Fibroblast of the aortic adventitia (primary cell): ENCODE data around the gene PALM3. TPM values are rescaled to one million over a fixed set of nuclear protein-coding genes. Genes with fewer than 3 reads are reported as not detected.

Source experiments
- DNase-seq: peaks from one replicate; pipeline ENCODE4 v3.0.0-alpha.2; 2010; ENCODE audit warnings: low read depth
- H3K4me3 ChIP-seq: 2 replicates; pipeline ENCODE4 v1.5.1; 2011; ENCODE audit warnings: low read depth, mild to moderate bottlenecking, control low read depth, low read length, moderate library complexity
- CTCF ChIP-seq: IDR thresholded peaks from 2 replicates; pipeline ENCODE4 v1.5.1; 2011; ENCODE audit warnings: mild to moderate bottlenecking, low read length, control low read depth, inconsistent platforms; ENCODE audit not compliant: insufficient read depth
- total RNA-seq: library from RNA; depleted of rRNA; stranded (reverse); fragments of >200 nt; gene quantifications from 2 replicates; pipeline ENCODE4 v1.2.3, GENCODE V29; 2012; ENCODE audit warnings: low replicate concordance

Gene PALM3
- total RNA-seq, 1 donor = not detected

GRCh38 chr19:14072535-14073260 lies 10.8 kb upstream of the PALM3 start, which contains the start of gene MISP3:
TSS of gene MISP3 (plus strand) at chr19:14072786. CDS start at chr19:14073310, 524 bp downstream.
- H3K4me3 ChIP-seq = peak within 1 kb of the TSS; percentile 80
- peak; percentile 22 for DNase-seq
- TF ChIP-seq CTCF = peak; percentile 18

GRCh38 chr19:14070268-14071050 lies 8.6 kb upstream of the PALM3 start:
- TF ChIP-seq CTCF = no peak
- no peak overlapping the region for H3K4me3 ChIP-seq
- no peak for DNase-seq

DNA sequence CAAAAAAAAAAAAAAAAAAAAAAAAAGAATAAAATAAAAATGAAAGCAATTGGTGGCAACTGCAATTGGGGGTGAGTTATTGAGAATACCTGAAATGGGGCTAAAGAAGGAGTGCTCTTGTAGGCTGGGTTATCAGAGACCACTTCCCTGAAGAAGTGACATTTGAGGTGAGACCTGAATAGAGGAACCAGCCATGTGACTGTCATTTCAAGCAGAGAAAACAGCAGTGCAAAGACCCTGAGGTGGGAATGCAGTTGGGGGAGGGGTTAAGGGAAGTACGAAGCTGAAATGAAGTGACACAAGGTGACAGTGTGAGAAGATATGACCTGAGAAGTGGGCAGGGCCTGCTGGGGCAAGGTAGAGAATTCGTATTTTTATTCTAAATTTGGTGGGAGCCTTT lies 4.3 kb upstream of the PALM3 start:
- no peak for TF ChIP-seq CTCF
- H3K4me3 ChIP-seq = no peak overlapping the region
- DNase-seq = no peak

DNA sequence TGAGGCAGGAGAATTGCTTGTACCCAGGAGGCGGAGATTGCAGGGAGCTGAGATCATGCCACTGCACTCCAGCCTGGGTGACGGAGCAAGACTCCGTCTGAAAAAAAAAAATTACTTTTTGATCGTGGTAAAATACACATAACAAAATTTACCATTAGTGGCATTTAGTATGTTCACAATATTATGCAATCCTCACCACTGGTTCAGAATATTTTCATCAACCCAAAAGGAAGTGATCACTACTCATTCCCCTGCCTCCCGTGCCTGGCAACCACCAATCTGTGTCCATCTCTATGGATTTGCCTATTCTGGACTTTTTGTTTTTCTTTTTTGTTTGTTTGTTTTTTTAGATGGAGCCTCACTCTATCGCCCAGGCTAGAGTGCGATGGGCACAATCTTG lies 1.2 kb upstream of the PALM3 start:
- DNase-seq = no peak
- TF ChIP-seq CTCF = no peak
- H3K4me3 ChIP-seq = no peak overlapping the region

- no peak for DNase-seq
- no peak for TF ChIP-seq CTCF
- H3K4me3 ChIP-seq = no peak overlapping the region
Observed at GRCh38 chr19:14062558-14062855, 631 bp upstream of the PALM3 start.

DNA sequence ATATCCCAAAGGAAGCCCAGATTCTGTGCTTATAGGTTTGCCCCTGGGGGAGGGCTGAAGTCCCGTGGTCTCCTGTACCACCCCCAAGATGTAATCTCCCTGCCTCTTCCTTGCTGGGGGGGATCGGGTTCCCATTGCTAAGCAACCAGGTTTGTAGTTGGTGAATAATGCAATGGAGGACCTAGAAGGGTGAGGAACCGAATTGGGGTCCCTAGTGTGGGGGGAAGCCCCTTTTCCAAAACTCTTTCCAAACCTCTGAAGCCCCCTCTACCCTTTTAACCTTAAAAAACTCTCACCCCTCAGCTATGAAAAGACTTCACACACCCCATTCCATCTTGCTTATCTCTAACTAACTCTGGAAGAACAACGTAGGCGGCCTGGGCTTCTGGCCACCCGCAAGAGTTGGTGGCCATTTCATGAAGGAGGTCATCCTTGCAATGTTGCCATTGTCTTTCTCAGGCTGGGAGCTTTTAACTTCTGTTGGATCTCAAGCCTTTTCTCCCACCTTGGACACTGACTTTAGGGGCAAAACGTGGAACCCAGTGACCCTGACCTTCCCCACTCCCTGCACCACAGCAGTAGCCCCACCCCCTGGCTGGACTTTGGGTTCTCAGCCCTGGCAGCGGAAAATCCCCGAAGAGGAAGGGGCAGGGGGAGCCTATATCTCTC lies 661 bp downstream of the PALM3 start:
- peak; percentile 31 for DNase-seq
- TF ChIP-seq CTCF = no peak
- no peak overlapping the region for H3K4me3 ChIP-seq
